Thyroid gland (tissue), 4 donors: ENCODE measurements around the gene DLGAP4. TPM values are rescaled to one million over a fixed set of nuclear protein-coding genes. Genes with fewer than 3 reads are reported as not detected.

ENCODE experiments used
- DNase-seq, 2 donors: peaks; one replicate each; pipeline ENCODE4 v3.0.0-alpha.2; 2019
- H3K27ac ChIP-seq, 3 donors: fragments of 200-600 bp; sonication (generic); 1 replicate in 2 of 3; 2 replicates in 1 of 3; pipeline ENCODE4 v1.5.1; 2016 to 2019; ENCODE audit warnings: mild to moderate bottlenecking in 1 of 3, moderate library complexity in 1 of 3
- H3K27me3 ChIP-seq: fragments of 200-600 bp; sonication (generic); one replicate; pipeline ENCODE4 v1.5.1; 2019
- H3K36me3 ChIP-seq, 2 donors: fragments of 200-600 bp; sonication (generic); one replicate each; pipeline ENCODE4 v1.5.1; 2016 to 2019
- H3K4me1 ChIP-seq, 2 donors: fragments of 200-600 bp; sonication (generic); one replicate each; pipeline ENCODE4 v1.5.1; 2017 to 2019
- H3K4me3 ChIP-seq, 3 donors: fragments of 200-600 bp; sonication (generic); replicated peaks in 1 of 3; 1 replicate in 2 of 3; 2 replicates in 1 of 3; pipeline ENCODE4 v1.5.1; 2016; ENCODE audit warnings: mild to moderate bottlenecking in 1 of 3
- H3K9me3 ChIP-seq: fragments of 200-600 bp; sonication (generic); one replicate; pipeline ENCODE4 v1.5.1; 2017
- CTCF ChIP-seq, 6 experiments: fragments of 200-600 bp in 3 of 6; fragments of 450-650 bp in 3 of 6; sonication (generic) in 3 of 6; IDR thresholded peaks; one replicate each; pipeline ENCODE4 v1.5.1; 2016 to 2019; ENCODE audit warnings: antibody characterized with exemption in 6 of 6, mild to moderate bottlenecking in 2 of 6, inconsistent platforms in 1 of 6, moderate library complexity in 1 of 6
- POLR2A ChIP-seq, 2 donors: fragments of 450-650 bp; IDR thresholded peaks; one replicate each; pipeline ENCODE4 v1.6.1; 2017; ENCODE audit warnings: antibody characterized with exemption in 2 of 2, mild to moderate bottlenecking in 2 of 2, moderate library complexity in 1 of 2
- WGBS, 2 donors: methylation state at CpG; one replicate each; pipeline ENCODE4 v1.1.5; 2017; 5-methylcytosine and 5-hydroxymethylcytosine counted together
- intact Hi-C: fragments of 100-400 bp; cut with DNase I; formaldehyde crosslinking; loops from one replicate; pipeline ENCODE4 v1.15.1; 2023
- total RNA-seq, 4 donors: library from RNA; depleted of rRNA; stranded (reverse); fragments of >200 nt; gene quantifications; one replicate each; pipeline ENCODE4 v1.2.3, GENCODE V29; 2016

Gene DLGAP4
- total RNA-seq, 4 donors from 2014 or later = 29.3 to 52.4 (median 41.5) TPM

GRCh38 chr20:36540551-36541211 is 234.5 kb downstream of the DLGAP4 start:
- Histone ChIP-seq H3K36me3 (no peaks in the 10 kb centered on the region), H3K27me3 (no peaks in the 10 kb centered on the region), H3K27ac (peak overlapping the region; percentile 94 to 100 (median 95)), H3K9me3 (no peaks in the 10 kb centered on the region), H3K4me3 (peak overlapping the region in 1 of 3 donors; percentile 82), H3K4me1 (peaks cover 55 to 56% of the 10 kb centered on the region in 2 donors)
- peak; percentile 56 to 67 for DNase-seq
- WGBS, 2 donors = 48 to 63% methylated on average over 29 to 33 of the region's 41 CpGs
- intact Hi-C loops = no loop called here
- TF ChIP-seq CTCF (IDR thresholded peaks at IDR 0.05) (no peak), POLR2A (IDR thresholded peaks at IDR 0.05) (no peak)

- TF ChIP-seq CTCF (IDR thresholded peaks at IDR 0.05) = no peak
- TF ChIP-seq POLR2A (IDR thresholded peaks at IDR 0.05) = peak; percentile 32 to 86
- Histone ChIP-seq H3K4me1 (peaks cover 55 to 56% of the 10 kb centered on the region in 2 donors), H3K9me3 (no peaks in the 10 kb centered on the region), H3K4me3 (peak within 1 kb of the TSS; percentile 77 to 87 (median 82)), H3K36me3 (peaks cover 0 to 3% of the 10 kb centered on the region in 2 donors), H3K27me3 (no peaks in the 10 kb centered on the region), H3K27ac (peak within 1 kb of the TSS; percentile 94 to 100 (median 95))
- WGBS, 2 donors = 5% methylated on average over 12 of the region's 41 CpGs
- intact Hi-C loops = no loop called here
- peak; percentile 97 to 98 for DNase-seq
Measured at GRCh38 chr20:36541227-36541767, 235.2 kb downstream of the DLGAP4 start, which contains the start of gene MYL9. Gene MYL9, plus strand, starts transcription at chr20:36541519. Its CDS starts 3,366 bp downstream, at chr20:36544885.

GRCh38 chr20:36541768-36542488 is 235.8 kb downstream of the DLGAP4 start:
- TF ChIP-seq POLR2A (IDR thresholded peaks at IDR 0.05) = no peak
- peak in 4 of 6 experiments; percentile 49 to 54 (median 51) for TF ChIP-seq CTCF (IDR thresholded peaks at IDR 0.05)
- DNase-seq = peak; percentile 60 to 65
- peak overlapping the region; percentile 94 to 100 (median 95) for H3K27ac ChIP-seq
- H3K4me1 ChIP-seq = peaks cover 55 to 56% of the 10 kb centered on the region in 2 donors
- H3K4me3 ChIP-seq = peak overlapping the region; percentile 77 to 87 (median 82)
- H3K27me3 ChIP-seq = no peaks in the 10 kb centered on the region
- peaks cover 0 to 7% of the 10 kb centered on the region in 2 donors for H3K36me3 ChIP-seq
- intact Hi-C loops = no loop called here
- H3K9me3 ChIP-seq = no peaks in the 10 kb centered on the region
- WGBS, 2 donors = 25 to 39% methylated on average over 4 to 11 of the region's 14 CpGs

- Histone ChIP-seq H3K4me1 (peaks cover 48 to 51% of the 10 kb centered on the region in 2 donors), H3K36me3 (peaks cover 0 to 14% of the 10 kb centered on the region in 2 donors), H3K27ac (peak overlapping the region; percentile 94 to 100 (median 95)), H3K9me3 (no peaks in the 10 kb centered on the region), H3K27me3 (no peaks in the 10 kb centered on the region), H3K4me3 (peak overlapping the region in 1 of 3 donors; percentile 82)
- WGBS, 2 donors = 68 to 73% methylated on average over 8 to 9 of the region's 10 CpGs
- TF ChIP-seq POLR2A (IDR thresholded peaks at IDR 0.05) (no peak), CTCF (IDR thresholded peaks at IDR 0.05) (no peak)
- intact Hi-C loops = no loop called here
- peak; percentile 30 to 51 for DNase-seq
Measured at GRCh38 chr20:36542516-36543183, 236.5 kb downstream of the DLGAP4 start.
